SHP77 treated with DMSO at 0.1 percent for 48 hours (cell line): ENCODE results near the gene BRSK1.

Experiments
- DNase-seq: peaks from one replicate; lab custom pipeline; 2025; lab: John Stamatoyannopoulos, UW

BRSK1 gene

GRCh38 chr19:55283548-55284377 is at the start of gene BRSK1:
BRSK1 (plus strand) TSS chr19:55283997; CDS start chr19:55284443, 446 bp downstream.
- no peak for DNase-seq

- no peak for DNase-seq
Observed at GRCh38 chr19:55238030-55238429, 45.8 kb upstream of the BRSK1 start.

- DNase-seq = no peak
Observed at GRCh38 chr19:55239004-55239403, 44.8 kb upstream of the BRSK1 start.

- DNase-seq = no peak
Observed at GRCh38 chr19:55240713-55241020, 43.1 kb upstream of the BRSK1 start.

- DNase-seq = no peak
Observed at GRCh38 chr19:55241143-55241934, 42.5 kb upstream of the BRSK1 start.

GRCh38 chr19:55241935-55242464 is 41.8 kb upstream of the BRSK1 start:
- no peak for DNase-seq

- DNase-seq = no peak
Observed at GRCh38 chr19:55242517-55242916, 41.3 kb upstream of the BRSK1 start.

GRCh38 chr19:55244004-55244680 is 39.7 kb upstream of the BRSK1 start:
- DNase-seq = no peak

GRCh38 chr19:55245236-55245904 is 38.4 kb upstream of the BRSK1 start:
- DNase-seq = no peak

GRCh38 chr19:55246462-55247451 is 37.0 kb upstream of the BRSK1 start:
- DNase-seq = no peak

- no peak for DNase-seq
Observed at GRCh38 chr19:55247621-55248099, 36.1 kb upstream of the BRSK1 start.

- DNase-seq = no peak
Observed at GRCh38 chr19:55248166-55248675, 35.6 kb upstream of the BRSK1 start.

- no peak for DNase-seq
Observed at GRCh38 chr19:55248704-55249103, 35.1 kb upstream of the BRSK1 start.

GRCh38 chr19:55249841-55250240 is 34.0 kb upstream of the BRSK1 start:
- DNase-seq = no peak

GRCh38 chr19:55250262-55251036 is 33.3 kb upstream of the BRSK1 start:
- DNase-seq = no peak

- no peak for DNase-seq
Observed at GRCh38 chr19:55251341-55252081, 32.3 kb upstream of the BRSK1 start.

- no peak for DNase-seq
Observed at GRCh38 chr19:55252760-55253663, 30.8 kb upstream of the BRSK1 start.
